K562 (cell line): ENCODE data around the gene SPATA33. TPM values are rescaled to one million over a fixed set of nuclear protein-coding genes. Genes with fewer than 3 reads are reported as not detected.

ENCODE experiments used
- CHD2 ChIP-seq: IDR thresholded peaks from 2 replicates; pipeline ENCODE4 v1.6.1; 2011; ENCODE audit warnings: low read depth, low read length
- CLOCK ChIP-seq: fragments of 250-450 bp; sonication (Bioruptor Pico); IDR thresholded peaks from 2 replicates; pipeline ENCODE4 v1.4.0; 2020; ENCODE audit warnings: mild to moderate bottlenecking, moderate library complexity, borderline replicate concordance
- PBX2 ChIP-seq, 2 experiments: IDR thresholded peaks in 1 of 2; conservative IDR thresholded peaks in 1 of 2; 2 replicates each; pipeline ENCODE4 v1.6.1; 2016; ENCODE audit warnings: low read depth in 2 of 2, mild to moderate bottlenecking in 1 of 2, missing compliant biosample characterization in 1 of 2, missing genetic modification characterization in 1 of 2, moderate library complexity in 1 of 2
- RAD21 ChIP-seq, 2 experiments: fragments of 250-450 bp in 1 of 2; fragments of 450-650 bp in 1 of 2; sonication (Bioruptor Pico) in 1 of 2; formaldehyde crosslinking in 1 of 2; IDR thresholded peaks in 1 of 2; conservative IDR thresholded peaks in 1 of 2; 2 replicates each; pipeline versions ENCODE4 v1.4.0 to v1.8.0; 2020 to 2022; ENCODE audit warnings: mild to moderate bottlenecking in 2 of 2, moderate library complexity in 1 of 2
- SMAD3 ChIP-seq: fragments of 450-650 bp; formaldehyde crosslinking; conservative IDR thresholded peaks from 2 replicates; pipeline ENCODE4 v1.4.0; 2020; ENCODE audit warnings: mild to moderate bottlenecking
- STAG1 ChIP-seq: sonication (generic); formaldehyde crosslinking; IDR thresholded peaks from 2 replicates; pipeline ENCODE4 v1.5.0; 2020; ENCODE audit warnings: missing genetic modification reagents, borderline replicate concordance
- STAT6 ChIP-seq: sonication (generic); formaldehyde crosslinking; IDR thresholded peaks from 2 replicates; pipeline ENCODE4 v1.8.1; 2023; ENCODE audit warnings: mild to moderate bottlenecking, missing genetic modification reagents
- TBL1XR1 ChIP-seq, 2 experiments: IDR thresholded peaks; 2 replicates each; pipeline ENCODE4 v1.6.1; 2012; ENCODE audit warnings: improper control_type of control experiment in 2 of 2, low read length in 2 of 2, mild to moderate bottlenecking in 1 of 2
- TRIM24 ChIP-seq, 2 experiments: fragments of 450-650 bp; IDR thresholded peaks; 2 replicates each; pipeline ENCODE4 v1.6.1; 2016
- ZNF583 ChIP-seq: fragments of 250-450 bp; sonication (Bioruptor Pico); IDR thresholded peaks from 2 replicates; pipeline ENCODE4 v1.4.0; 2020
- polyA plus RNA-seq, 8 experiments: library from polyadenylated mRNA; depleted of rRNA in 4 of 8; stranded (reverse) in 5 of 8; unstranded in 3 of 8; fragments of >200 nt; fragmentation: Nextera tagmentation in 2 of 8; fragmentation: Illumina TruSeq in 1 of 8; extraction: Ambion mirVana in 2 of 8; extraction: Trizol in 1 of 8; gene quantifications; 2 replicates each; pipeline versions ENCODE4 v1.2.1 to v1.2.3, GENCODE V29; 2011 to 2014; ENCODE audit warnings: inconsistent platforms in 1 of 8, missing spikeins in 1 of 8
- total RNA-seq, 7 experiments: library from RNA; depleted of rRNA in 6 of 7; stranded (reverse); fragments of >200 nt in 6 of 7; fragmentation: Illumina TruSeq in 2 of 7; extraction: Trizol in 2 of 7; gene quantifications; 2 replicates each; pipeline versions ENCODE4 v1.2.1 to v1.2.3, GENCODE V29; 2011 to 2021; ENCODE audit warnings: low replicate concordance in 1 of 7
- TF ChIP-seq, protein P1 (sequence below): sonication (generic); formaldehyde crosslinking; IDR thresholded peaks from 2 replicates; pipeline ENCODE4 v1.8.0; 2023; ENCODE audit warnings: mild to moderate bottlenecking, missing genetic modification reagents
- TF ChIP-seq, protein P2 (sequence below): fragments of 450-650 bp; IDR thresholded peaks from 2 replicates; pipeline ENCODE4 v1.6.1; 2016

The SPATA33 gene
- total and polyA plus RNA-seq, 9 of the 15 experiments (the other 6 are each of a cell fraction or from before 2014, with no cell fraction given) = 4.0 to 20.0 (median 11.8) TPM

DNA sequence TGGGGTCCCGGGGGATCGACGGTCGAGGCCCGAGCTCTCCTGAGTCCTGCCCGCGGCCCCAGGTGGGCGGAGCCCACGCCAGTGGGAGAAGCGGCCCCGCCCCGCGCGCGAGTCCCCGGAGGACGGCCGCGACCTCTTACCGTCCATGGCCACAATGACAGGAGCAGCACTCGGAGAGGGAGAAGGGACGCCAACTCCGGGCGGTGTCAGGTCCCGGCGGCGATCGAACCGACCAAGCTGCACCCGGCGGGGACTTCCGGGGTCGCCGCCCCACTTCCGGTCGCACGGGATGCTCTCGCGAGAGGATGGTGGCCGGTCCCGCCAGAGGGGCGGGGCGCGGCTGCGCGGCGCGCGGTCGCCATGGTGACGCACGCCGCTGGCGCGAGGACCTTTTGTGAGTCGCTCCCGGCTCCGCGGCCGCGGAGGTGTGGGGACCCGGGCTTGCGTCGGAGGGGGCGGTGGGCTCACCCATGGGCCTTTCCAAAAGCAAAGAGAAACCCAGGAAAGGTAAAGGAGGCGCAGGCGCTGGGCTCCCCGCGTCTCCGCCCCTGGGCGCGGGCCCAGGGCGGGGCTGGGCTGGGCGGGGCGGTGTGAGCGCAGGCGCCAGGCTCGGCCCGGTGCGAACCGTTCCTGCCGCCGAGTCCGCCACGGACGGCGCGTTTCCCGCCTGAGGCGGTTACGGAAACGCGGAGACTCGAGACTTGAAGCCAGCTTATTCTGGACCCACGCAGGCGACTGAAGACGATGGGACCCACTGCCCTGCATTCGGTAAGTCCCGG is at the start of gene SPATA33, which contains the start of gene CHMP1A (continued):
- TF ChIP-seq CLOCK (CRISPR knock-in tag) (no peak), CHD2 (peak; percentile 97), SMAD3 (CRISPR knock-in tag) (no peak), STAT6 (CRISPR knock-in tag) (0 out of 2 replicates have a peak, but pooled peaks have one; percentile 16), TRIM24 (IDR thresholded peaks at IDR 0.05) (no peak), PBX2 (CRISPR knock-in tag; IDR thresholded peaks at IDR 0.05; ENCODE audit: low read depth) (no peak), PBX2 (tag; conservative IDR thresholded peaks at IDR 0.05; ENCODE audit: low read depth) (no peak), STAG1 (CRISPR knock-in tag) (no peak), ZNF583 (0 out of 2 replicates have a peak, but pooled peaks have one; percentile 46), RAD21 (CRISPR knock-in tag; conservative IDR thresholded peaks at IDR 0.05 in 1 of 2, IDR thresholded peaks at IDR 0.05 in 1 of 2) (no peak), TBL1XR1 (IDR thresholded peaks at IDR 0.05; ENCODE audit: low read length in 2 of 2) (no peak)
- TF ChIP-seq, protein P1, sequence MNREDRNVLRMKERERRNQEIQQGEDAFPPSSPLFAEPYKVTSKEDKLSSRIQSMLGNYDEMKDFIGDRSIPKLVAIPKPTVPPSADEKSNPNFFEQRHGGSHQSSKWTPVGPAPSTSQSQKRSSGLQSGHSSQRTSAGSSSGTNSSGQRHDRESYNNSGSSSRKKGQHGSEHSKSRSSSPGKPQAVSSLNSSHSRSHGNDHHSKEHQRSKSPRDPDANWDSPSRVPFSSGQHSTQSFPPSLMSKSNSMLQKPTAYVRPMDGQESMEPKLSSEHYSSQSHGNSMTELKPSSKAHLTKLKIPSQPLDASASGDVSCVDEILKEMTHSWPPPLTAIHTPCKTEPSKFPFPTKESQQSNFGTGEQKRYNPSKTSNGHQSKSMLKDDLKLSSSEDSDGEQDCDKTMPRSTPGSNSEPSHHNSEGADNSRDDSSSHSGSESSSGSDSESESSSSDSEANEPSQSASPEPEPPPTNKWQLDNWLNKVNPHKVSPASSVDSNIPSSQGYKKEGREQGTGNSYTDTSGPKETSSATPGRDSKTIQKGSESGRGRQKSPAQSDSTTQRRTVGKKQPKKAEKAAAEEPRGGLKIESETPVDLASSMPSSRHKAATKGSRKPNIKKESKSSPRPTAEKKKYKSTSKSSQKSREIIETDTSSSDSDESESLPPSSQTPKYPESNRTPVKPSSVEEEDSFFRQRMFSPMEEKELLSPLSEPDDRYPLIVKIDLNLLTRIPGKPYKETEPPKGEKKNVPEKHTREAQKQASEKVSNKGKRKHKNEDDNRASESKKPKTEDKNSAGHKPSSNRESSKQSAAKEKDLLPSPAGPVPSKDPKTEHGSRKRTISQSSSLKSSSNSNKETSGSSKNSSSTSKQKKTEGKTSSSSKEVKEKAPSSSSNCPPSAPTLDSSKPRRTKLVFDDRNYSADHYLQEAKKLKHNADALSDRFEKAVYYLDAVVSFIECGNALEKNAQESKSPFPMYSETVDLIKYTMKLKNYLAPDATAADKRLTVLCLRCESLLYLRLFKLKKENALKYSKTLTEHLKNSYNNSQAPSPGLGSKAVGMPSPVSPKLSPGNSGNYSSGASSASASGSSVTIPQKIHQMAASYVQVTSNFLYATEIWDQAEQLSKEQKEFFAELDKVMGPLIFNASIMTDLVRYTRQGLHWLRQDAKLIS = no peak; the same call in 1 of the 2 replicates
- TF ChIP-seq, protein P2, sequence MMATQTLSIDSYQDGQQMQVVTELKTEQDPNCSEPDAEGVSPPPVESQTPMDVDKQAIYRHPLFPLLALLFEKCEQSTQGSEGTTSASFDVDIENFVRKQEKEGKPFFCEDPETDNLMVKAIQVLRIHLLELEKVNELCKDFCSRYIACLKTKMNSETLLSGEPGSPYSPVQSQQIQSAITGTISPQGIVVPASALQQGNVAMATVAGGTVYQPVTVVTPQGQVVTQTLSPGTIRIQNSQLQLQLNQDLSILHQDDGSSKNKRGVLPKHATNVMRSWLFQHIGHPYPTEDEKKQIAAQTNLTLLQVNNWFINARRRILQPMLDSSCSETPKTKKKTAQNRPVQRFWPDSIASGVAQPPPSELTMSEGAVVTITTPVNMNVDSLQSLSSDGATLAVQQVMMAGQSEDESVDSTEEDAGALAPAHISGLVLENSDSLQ = no peak; the same call in 1 of the 2 replicates
